Amniotic stem cell (primary cell): ENCODE data around the gene GRIK2.

Source experiments
- DNase-seq: peaks from one replicate; lab custom pipeline; 2025; lab: John Stamatoyannopoulos, UW

The GRIK2 gene

DNA sequence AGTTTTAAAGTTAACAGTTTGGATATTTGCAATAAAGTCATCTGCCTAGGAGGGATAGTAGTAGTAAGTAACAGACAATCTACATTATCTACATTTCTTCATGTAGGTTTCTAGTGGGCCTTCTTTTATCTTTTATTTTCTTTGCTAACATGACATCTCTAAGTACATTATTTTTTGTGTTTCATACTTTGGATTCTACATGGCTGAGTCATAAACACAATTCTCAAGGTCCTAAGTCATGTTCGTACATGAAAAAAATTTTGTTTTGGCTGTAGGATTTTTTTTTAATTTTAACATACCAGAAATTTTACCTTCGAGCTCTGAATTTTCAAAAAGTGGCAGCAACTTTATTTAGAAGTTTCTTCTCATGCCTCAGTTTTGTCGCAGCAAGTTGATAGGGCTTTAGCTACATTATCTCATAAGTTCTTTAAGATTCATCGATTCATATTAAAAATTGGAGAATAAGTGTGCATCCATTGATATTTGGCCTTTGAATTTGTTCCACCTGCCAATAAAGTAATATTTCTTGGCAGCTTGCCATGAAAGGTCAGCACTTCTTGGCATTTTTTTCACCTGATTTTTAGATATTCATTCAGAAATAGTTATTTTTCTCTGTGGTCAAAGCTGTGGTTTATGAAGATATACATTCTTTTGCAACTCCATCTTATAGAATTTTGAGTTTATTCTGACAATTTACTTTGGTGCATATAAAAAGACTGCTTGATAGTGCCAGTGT lies 146.2 kb downstream of the GRIK2 start:
- DNase-seq = no peak

DNA sequence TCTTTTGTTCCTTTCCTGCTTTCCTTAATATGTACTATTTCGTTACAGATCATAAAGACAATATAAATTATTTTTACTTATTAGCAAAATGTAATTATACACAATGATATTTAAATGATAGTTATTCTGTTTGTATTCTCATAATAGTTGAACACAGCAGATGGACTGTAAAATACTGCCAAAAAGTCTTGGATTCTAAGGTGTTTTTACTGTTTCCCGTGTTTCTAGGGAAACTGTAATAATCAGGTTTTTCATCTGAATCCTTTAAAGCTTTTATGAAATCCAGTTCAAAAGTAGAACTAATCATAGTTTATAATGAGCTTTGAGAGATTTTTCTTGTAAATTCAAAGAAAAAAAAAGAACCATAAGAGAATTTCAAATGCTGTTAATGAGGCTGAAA lies 148.4 kb downstream of the GRIK2 start:
- DNase-seq = no peak

DNA sequence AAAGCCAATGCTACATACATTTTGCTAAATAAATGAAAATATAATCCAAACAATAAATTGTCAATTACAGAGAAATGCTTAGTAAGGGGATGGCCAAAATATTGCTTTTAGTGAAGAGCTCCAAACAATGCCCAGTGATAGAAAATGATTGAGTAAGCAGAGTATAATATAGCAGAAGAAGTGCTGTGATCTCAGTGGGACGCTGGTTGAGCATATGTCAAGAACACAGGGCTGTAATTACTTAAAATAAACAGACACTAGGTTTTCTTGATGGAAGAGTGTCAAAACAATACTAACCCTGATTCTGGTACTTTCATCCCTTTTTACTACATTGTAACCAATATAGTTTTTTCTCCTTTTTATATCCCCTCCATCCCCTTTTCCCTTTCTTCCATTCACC lies 150.3 kb downstream of the GRIK2 start:
- DNase-seq = no peak

DNA sequence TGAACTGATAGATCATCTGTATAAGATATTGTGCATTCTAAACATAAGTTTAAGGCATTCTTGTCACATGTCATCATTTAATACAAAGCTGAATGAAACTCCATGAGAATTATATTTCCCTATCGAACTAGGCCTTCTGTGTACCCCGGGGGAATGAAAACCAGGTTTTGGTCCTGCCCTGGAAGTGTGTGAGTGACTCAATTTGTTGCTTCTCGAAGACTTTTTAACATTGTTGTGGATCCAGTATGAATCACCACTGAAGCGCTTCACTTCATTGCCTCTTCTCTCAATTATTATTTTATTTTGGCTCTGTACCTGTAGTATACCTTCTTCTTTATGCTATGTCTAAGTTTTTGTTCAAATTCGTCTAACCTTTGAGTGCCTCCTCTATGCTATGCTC lies 150.8 kb downstream of the GRIK2 start:
- DNase-seq = peak; percentile 22

DNA sequence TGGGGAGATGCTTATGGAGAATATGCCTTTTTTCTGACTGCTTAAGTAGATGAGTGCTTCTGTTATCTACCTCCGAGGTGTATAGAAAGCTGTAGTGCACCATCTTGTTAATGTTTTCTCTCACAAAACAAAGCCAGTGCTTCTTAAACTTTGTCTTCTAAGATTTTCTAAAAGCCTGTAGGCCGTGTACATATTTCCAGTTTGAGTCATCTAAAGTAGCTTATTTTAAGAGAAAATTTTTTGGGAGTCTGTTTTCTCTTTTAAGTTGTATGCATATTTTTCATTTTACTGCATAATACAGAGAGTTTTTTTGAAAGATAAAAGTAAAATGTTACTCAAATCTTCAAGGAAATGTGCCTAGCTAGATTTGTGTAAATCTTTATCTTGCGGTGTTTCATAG lies 151.7 kb downstream of the GRIK2 start:
- no peak for DNase-seq

DNA sequence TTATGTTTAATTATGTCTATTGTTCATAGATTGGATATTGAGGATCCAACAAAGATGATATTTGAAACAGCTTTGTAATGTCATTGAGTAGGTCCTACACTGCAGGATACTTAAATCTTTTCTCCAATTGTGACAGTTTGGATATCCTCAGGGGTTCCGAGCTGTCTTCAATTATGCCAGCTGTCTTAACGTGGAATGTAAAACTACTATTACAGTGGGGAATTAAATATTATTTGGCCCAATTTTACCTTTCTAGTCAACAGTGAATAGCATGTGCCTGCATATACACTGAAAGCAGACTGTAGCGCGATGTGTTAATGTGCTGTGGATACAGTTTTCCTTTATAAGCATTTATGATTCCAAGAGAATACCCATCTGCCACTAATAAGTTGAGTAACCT lies 156.9 kb downstream of the GRIK2 start:
- no peak for DNase-seq

DNA sequence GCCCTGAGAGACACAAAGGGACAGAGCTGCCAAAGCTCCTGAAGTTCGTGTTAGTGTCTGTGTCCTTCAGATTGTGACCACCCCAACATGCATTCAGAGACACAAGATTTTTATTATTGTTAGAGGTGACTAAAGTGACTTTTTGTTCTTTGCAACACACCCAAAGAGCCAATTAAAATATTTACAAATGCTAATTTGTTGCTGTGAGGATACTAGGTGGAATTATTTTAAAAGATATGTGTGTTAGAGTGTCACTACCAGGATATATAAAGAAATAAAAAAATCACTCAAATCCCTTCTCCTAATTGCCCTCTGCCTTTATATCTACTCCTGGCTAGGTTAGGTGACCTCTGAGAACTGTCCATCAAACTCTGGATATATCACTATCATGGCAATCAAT lies 160.7 kb downstream of the GRIK2 start:
- no peak for DNase-seq

DNA sequence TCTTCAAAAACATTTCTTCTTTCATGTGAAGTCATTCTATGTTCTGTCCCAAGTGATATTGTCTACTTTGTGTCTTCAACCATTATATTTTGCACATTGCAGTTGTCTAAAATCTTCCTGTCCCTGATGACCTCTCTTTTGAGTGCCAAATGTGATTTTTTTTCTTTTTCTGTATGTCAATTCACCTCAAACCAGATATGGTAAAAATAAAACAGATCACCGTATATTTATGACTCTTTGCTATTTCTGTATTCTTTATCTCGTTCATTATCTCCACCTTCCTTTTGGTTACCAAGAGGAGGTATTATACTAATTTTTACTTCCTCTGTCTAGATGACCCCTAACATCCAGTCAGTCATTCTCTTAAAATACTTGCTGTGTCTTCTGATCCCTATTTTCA lies 165.2 kb downstream of the GRIK2 start:
- no peak for DNase-seq

DNA sequence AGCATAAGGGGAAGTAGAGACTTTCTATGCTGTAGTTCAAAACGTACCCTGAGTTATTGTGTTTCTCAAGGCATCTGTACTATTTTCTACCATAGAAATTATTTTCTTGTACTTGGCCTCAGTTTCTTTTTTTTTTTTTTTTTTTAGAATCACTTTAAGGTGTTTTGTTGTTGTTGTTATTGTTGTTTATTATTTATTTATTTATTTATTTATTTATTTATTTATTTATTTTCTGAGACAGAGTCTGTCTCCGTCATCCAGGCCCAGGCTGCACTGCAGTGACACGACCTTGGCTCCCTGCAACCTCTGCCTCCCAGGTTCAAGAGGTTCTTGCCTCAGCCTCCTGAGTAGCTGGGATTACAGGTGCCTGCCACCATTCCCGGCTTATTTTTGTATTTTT lies 179.1 kb downstream of the GRIK2 start:
- no peak for DNase-seq

DNA sequence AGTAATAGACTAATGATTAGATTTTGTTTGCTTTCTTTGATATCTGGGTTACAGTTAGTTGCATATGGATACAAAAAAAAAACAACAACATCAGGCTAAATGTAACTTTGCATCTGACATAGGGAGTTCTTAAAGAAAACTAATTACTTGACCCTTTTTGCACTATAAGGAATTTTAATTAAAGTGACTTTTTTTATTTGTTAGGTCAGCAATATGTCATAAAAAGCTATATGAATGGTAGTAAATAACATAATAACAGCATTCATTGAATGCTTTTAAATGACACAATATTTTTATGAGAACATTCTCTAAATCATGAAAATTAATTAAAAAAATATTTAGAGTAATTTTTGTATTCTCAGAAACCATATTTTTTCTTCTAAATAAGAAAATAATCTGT lies 183.6 kb downstream of the GRIK2 start:
- no peak for DNase-seq

DNA sequence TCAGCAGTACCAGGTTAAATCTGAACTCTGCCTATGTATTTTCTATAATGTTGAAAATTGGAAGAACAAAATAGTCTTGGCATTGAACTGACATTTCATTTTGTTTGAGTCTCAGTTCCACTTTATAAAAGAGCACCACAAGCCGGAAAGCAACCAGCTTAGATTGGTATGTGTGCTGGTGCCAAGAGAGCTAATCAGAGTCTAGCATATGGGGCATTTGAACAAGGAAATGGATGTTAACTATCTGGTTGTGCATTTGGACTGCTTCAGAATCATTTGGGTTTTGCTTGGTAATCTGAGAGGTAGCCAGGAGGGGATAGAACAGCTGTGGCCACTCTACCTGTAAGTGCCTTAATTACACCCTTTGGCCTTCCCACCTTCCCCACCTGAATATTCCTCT lies 184.8 kb downstream of the GRIK2 start:
- no peak for DNase-seq

DNA sequence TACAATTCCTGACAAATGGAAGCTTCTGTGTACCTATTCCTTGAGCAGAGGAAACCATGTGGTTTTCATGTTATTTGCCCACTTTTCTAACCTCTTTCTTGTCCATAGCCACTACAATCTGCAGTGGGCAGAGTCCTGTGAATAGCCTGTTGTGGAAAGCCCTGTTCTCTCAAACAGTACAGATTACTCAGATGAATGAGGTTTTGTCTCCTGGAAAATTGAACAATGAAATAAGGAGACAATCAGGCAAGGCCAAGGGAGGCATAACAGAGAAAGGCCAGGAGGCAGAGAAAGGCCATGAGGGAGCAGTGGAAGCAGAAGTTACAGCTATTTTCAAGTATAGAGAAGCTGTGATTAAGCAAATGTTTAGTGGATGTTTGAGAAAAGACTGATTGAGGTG lies 189.3 kb downstream of the GRIK2 start:
- DNase-seq = no peak

DNA sequence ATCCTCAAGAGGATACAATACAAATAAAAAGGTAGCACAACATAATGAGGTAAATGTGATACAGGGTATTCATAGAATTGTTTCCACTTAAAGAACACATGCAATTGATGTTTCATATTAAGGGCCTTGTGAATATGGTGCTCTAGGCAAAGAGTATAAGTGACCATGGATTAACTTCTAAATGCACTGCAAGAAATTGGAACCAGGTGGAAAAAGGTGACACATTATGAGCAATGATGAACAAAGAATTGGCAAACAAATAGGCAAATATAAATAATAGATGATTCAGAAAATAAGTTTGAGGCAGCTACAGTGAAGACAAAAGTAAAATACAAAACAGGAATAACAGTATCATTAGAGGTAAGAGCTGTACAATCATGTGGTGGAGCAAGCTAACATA lies 192.0 kb downstream of the GRIK2 start:
- DNase-seq = no peak

DNA sequence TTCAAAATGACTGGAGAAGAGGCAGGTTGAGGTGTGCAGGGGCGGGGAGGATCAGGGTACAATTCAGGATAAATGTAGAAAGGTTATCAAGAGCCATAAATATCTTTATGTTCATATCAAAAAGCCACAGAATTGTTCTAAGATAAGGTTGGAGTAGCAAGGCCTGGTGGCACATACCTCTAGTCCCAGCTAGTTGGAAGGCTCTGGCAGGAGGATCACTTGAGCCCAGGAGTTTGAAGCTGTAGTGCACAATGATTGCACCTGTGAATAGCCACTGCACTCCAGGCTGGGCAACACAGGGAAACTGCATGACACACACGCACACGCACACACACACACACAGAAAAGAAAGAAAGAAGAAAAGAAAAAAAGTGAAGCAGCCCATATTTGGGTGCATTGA lies 194.8 kb downstream of the GRIK2 start:
- DNase-seq = no peak

DNA sequence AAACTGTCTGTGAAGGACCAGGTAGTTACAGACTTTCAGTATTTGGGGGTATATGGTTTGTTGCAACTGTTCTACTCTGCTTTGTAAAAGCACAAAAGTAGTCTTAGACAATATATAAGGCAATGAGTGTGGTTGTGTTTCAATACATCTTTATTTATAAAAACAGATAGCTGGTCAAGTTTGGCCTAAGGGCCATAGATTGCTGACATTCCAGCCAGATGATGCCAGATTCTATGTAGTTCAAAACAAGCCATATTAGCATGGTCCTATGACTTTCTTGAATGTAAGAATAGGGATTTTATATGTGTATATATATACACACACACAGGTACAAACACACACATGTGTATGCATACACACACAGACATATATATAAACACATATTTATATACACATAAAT lies 201.8 kb downstream of the GRIK2 start:
- DNase-seq = no peak

DNA sequence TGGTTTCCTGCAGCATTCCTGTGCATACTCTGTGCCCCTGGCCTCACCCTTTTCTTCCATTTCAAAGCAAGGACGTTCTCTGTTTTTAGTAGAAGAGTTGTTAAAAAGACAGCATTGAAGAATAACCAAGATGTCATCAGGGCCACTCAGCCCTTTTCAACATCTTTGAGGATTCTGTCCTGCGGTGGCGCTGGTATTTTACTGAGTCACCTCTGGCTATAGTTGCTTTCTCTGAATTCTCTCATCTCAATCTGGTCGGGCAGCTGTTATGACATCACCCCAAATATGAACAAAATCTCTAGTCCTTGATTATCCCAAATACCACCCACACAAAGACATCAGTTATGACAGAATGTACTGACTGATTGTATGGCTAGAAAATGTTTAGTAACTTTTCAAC lies 204.2 kb downstream of the GRIK2 start:
- peak; percentile 74 for DNase-seq

DNA sequence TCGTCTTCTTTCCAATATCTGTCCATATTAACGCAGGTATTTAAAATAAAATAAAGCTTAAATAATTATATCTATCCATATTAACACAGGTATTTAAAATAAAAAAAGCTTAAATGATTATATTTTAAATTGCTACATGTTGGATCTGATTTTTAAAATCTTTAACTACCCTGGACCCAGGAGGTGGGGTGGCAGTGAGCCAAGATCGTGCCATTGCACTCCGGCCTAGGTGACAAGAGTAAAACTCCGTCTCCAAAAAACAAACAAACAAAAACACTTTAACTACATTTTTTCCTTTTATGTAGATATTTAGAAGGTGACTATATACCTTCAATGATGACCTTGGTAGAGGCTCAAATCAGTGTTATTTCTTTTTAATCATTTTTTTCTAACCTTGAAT lies 211.9 kb downstream of the GRIK2 start:
- no peak for DNase-seq

DNA sequence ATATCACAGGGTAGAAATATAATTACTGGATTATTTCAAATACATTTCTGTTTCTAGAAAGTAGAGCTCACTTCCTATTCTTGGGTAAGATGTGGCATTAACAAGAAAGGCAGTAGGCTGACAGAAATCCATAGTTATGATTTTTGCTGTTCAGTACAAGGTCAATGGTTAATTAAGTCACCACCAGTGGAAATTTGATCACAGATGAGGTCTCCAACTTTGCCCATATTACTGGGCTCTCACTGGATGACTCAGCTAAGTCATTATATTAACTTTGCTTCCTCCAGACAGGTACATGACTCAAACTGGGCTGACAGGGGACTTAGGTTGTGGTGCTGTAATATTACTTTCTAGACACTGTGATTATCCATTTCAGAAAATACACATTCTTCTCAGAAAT lies 212.4 kb downstream of the GRIK2 start:
- DNase-seq = no peak

DNA sequence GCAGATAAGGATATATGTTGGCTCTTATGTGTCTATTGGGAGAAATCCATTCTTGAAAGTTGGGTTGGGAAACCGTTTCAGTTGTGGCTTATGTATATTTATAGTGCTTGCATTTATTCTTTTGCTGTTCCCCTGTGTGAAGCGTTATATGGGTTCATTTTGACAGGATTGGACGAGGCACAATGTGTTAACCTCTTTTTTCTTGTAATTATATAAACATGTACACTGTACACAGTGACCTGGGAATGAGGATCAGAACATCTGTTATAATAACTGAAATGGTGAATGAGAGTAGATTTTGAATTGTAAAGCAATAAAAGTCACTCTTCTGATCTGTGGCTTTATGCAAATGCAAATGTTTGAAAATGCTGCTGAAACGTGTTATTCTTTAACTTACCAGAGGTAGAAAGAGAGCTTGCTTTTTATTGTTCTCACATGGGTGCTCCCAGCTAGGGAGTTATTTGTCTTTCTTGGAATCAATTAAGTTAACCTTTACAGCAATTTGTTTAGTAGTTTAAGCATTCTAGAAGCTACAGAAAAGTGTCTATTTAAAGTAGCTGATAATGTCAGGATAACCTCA lies 213.7 kb downstream of the GRIK2 start:
- DNase-seq = no peak

DNA sequence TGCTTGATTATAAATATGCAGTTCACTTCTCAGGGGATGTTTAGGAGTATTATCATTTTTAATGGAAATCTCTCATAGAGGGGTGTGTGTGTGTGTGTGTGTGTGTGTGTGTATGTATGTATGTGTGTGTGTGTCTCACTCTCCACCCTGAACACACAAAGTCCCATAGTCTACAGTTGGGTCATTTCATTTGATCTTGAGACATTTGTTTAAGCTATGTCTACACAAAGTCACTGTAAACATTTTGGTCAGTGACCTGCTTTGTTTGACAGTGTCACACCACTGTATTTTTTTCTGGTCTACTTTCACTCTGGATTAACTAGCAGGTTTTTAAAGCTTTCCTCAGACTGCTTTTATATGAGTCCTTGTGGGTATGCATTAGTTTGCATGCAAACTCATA lies 215.2 kb downstream of the GRIK2 start:
- no peak for DNase-seq

DNA sequence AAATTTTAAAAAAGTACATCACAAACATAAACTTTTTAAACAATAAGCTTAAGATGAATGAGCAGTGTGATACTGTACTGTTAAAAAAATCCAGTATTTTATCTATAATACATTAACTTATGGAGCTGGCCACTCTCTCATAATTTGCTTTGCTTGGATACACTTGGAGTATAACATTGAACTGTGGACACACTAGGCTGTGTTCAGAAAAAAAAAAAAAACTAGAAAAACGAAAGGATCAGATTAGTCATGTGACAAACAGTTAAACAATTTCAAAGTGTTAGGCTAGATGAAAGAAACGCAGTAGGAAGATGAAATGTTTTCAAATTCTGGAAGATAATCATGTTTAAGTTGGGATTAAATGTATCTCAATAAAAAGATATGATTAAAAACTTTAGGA lies 220.0 kb downstream of the GRIK2 start:
- DNase-seq = no peak

DNA sequence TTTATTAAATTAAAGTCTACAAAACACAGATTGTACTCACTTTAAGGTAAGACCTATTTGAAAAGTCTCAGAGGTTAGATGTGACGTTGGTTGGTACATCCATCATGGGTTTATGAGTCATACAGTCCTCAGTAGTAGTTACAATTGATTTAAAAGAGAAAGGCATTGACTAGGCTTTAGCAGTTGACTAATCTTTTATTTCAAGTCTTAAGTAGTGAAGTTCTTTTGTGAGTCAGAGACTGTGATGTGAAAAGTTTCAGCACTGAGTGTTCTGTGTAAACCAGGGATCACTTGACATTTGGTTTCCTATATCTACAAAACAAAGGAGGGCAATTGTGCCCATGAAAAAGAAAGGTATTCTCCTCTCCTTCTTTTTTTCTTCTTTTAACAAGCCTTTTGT lies 221.3 kb downstream of the GRIK2 start:
- DNase-seq = peak; percentile 12

DNA sequence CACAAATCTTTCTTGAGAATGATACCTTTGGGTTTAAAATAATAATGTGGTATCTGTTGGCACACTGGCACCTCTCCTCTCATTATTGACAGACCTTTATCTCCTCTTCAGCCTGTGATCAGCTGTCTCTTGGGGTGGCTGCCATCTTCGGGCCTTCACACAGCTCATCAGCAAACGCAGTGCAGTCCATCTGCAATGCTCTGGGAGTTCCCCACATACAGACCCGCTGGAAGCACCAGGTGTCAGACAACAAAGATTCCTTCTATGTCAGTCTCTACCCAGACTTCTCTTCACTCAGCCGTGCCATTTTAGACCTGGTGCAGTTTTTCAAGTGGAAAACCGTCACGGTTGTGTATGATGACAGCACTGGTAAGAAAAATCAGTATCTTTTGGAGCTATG lies 232.8 kb downstream of the GRIK2 start:
- no peak for DNase-seq

DNA sequence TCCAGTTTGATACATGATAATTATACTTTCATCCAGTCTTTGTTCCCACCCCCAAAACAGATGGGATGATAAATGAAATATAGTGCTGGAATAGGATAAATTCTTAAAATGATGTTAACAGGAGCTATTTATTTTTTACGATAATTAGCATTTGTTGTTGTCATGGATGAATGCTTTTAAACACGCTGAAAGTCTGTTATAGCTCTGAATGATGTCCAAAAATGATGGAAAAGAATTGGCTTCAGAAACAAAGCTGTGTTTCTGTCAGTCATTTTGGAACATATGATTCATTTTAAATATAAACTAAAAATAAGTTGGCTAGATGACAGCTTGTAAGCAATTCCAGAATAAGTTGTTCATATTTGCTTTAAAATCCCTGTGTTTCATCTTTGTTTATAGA lies 237.4 kb downstream of the GRIK2 start:
- no peak for DNase-seq
